Measurements from ENCODE around the gene B3GNT7.

- TF ChIP-seq USF2 (IDR thresholded peaks at IDR 0.05; ENCODE audit: low read length) (no peak), CTCF (IDR thresholded peaks at IDR 0.05; ENCODE audit: control extremely low read depth in 1 of 3, insufficient read depth in 1 of 3, low read depth in 1 of 3, low read length in 3 of 3) (no peak), NRF1 (IDR thresholded peaks at IDR 0.05; ENCODE audit: low read depth, low read length) (no peak), EZH2 (IDR thresholded peaks at IDR 0.05; ENCODE audit: low read depth, low read length, severe bottlenecking) (no peak), EP300 (IDR thresholded peaks at IDR 0.05; ENCODE audit: borderline replicate concordance in 1 of 2, low read depth in 2 of 2, low read length in 2 of 2) (no peak), RBBP5 (IDR thresholded peaks at IDR 0.05; ENCODE audit: borderline replicate concordance, low read depth, low read length) (no peak; the same call in 1 of the 2 replicates)
These were observed 25.1 kb upstream of the B3GNT7 start for GRCh38 chr2:231370429-231370748.
